MM.1S (cell line): ENCODE data around the gene GABRB3.

ENCODE experiments used
- DNase-seq: peaks from one replicate; pipeline ENCODE4 v3.0.0-alpha.2; 2015
- H2AFZ ChIP-seq: fragments of 300-600 bp; sonication (generic); 2 replicates; pipeline ENCODE4 v1.6.0; 2016; ENCODE audit warnings: antibody characterized with exemption, low read length
- H3F3A ChIP-seq: fragments of 300-600 bp; sonication (generic); 2 replicates; pipeline ENCODE4 v1.6.1; 2016; ENCODE audit warnings: mild to moderate bottlenecking, antibody characterized with exemption, low read length, moderate library complexity, mixed read lengths; ENCODE audit not compliant: insufficient read depth
- H3K27ac ChIP-seq: fragments of 300-600 bp; sonication (generic); 2 replicates; pipeline ENCODE4 v1.5.1; 2016; ENCODE audit warnings: mild to moderate bottlenecking, low read length
- H3K27me3 ChIP-seq: fragments of 300-600 bp; sonication (generic); replicated peaks from 2 replicates; pipeline ENCODE4 v1.6.0; 2016; ENCODE audit warnings: low read length; ENCODE audit not compliant: insufficient read depth
- H3K36me3 ChIP-seq: fragments of 300-600 bp; sonication (generic); replicated peaks from 2 replicates; pipeline ENCODE4 v1.6.1; 2016; ENCODE audit warnings: mild to moderate bottlenecking, low read length, mixed read lengths; ENCODE audit not compliant: insufficient read depth
- H3K4me1 ChIP-seq: fragments of 300-600 bp; sonication (generic); 2 replicates; pipeline ENCODE4 v1.6.1; 2016; ENCODE audit warnings: low read length, mixed read lengths
- H3K4me2 ChIP-seq: fragments of 300-600 bp; sonication (generic); 2 replicates; pipeline ENCODE4 v1.6.0; 2016; ENCODE audit warnings: low read depth, low read length
- H3K4me3 ChIP-seq: fragments of 300-600 bp; sonication (generic); 2 replicates; pipeline ENCODE4 v1.5.1; 2016; ENCODE audit warnings: low read length, mixed read lengths
- H3K79me2 ChIP-seq: fragments of 300-600 bp; sonication (generic); 2 replicates; pipeline ENCODE4 v1.6.1; 2016; ENCODE audit warnings: mixed run types, low read length, mixed read lengths
- H3K9ac ChIP-seq: fragments of 300-600 bp; sonication (generic); 2 replicates; pipeline ENCODE4 v1.6.1; 2016; ENCODE audit warnings: low read length, mixed read lengths
- H3K9me2 ChIP-seq: fragments of 300-600 bp; sonication (generic); replicated peaks from 2 replicates; pipeline ENCODE4 v1.6.1; 2016; ENCODE audit warnings: mild to moderate bottlenecking, low read length, mixed read lengths; ENCODE audit not compliant: insufficient read depth
- H3K9me3 ChIP-seq: fragments of 300-600 bp; sonication (generic); replicated peaks from 2 replicates; pipeline ENCODE4 v1.6.1; 2016; ENCODE audit warnings: mild to moderate bottlenecking, low read length, mixed read lengths; ENCODE audit not compliant: insufficient read depth
- H4K20me1 ChIP-seq: fragments of 300-600 bp; sonication (generic); 2 replicates; pipeline ENCODE4 v1.6.1; 2016; ENCODE audit warnings: mild to moderate bottlenecking, low read length, moderate library complexity, mixed read lengths; ENCODE audit not compliant: insufficient read depth
- CTCF ChIP-seq: fragments of 300-600 bp; sonication (generic); IDR thresholded peaks from 2 replicates; pipeline ENCODE4 v1.5.1; 2016; ENCODE audit warnings: antibody characterized with exemption, low read length, mixed read lengths
- EZH2 ChIP-seq: fragments of 300-600 bp; sonication (generic); optimal IDR thresholded peaks from 2 replicates; pipeline ENCODE3; 2017; ENCODE audit warnings: low read depth, mild to moderate bottlenecking, antibody characterized with exemption, low read length, mixed read lengths
- EZH2phosphoT487 ChIP-seq: fragments of 300-600 bp; sonication (generic); IDR thresholded peaks from 2 replicates; pipeline ENCODE4 v1.6.1; 2018; ENCODE audit warnings: antibody characterized with exemption, low read length

GABRB3 gene

DNA sequence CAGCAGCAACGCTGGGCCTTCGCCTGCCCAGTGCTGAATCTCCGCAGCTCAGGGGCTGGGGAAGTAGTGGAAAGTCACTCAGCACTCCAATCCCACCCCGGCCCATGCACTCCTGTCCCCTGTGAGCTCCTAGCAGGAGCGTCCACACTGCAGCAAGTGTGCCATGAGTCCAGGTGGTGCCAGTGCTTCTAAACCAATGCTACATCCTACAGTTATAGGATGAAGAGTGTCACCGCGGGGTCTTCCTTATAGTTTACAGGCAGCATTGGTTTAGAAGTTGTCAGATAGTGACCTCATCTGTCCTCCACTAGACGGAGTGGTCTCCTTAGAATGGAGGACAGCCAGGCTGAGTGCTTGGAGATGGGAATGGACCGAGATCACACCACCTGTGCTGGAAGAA is 221.4 kb downstream of the GABRB3 start:
- no peak for DNase-seq
- H3K9me2 ChIP-seq: no peaks in the 10 kb centered on the region
- no peak overlapping the region for H3K27ac ChIP-seq
- H4K20me1 ChIP-seq: no peaks in the 10 kb centered on the region
- no peaks in the 10 kb centered on the region for H3K4me1 ChIP-seq
- no peak overlapping the region for H3K9ac ChIP-seq
- no peak overlapping the region for H3K4me3 ChIP-seq
- no peak overlapping the region for H2AFZ ChIP-seq
- H3K36me3 ChIP-seq: no peaks in the 10 kb centered on the region
- H3K9me3 ChIP-seq: no peaks in the 10 kb centered on the region
- no peaks in the 10 kb centered on the region for H3K79me2 ChIP-seq
- no peaks in the 10 kb centered on the region for H3K27me3 ChIP-seq
- TF ChIP-seq EZH2phosphoT487 (no peak), CTCF (no peak), EZH2 (no peak)
- H3K4me2 ChIP-seq: no peak overlapping the region
- no peaks in the 10 kb centered on the region for H3F3A ChIP-seq

DNA sequence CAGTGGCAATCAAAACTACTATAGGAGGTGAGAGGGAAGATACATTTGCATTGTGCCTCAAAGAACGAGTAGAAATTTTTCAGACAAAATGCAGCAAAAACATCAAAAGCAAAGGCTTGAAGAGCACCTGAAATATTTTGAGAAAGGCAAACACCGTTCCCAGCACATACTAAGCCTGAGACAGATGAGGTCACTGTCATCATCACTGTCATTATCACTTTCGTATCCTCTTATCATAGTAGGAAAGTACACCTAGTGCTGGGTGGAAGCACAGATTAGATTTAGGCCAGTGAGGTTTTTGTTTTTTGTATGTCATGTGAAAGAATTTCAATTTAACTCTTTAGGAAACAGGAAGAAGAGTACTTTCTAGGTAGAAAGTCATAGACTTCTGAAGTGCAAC is 222.0 kb downstream of the GABRB3 start:
- Histone ChIP-seq H3K4me2 (no peak overlapping the region), H3K9ac (no peak overlapping the region), H4K20me1 (no peaks in the 10 kb centered on the region), H3K79me2 (no peaks in the 10 kb centered on the region), H2AFZ (no peak overlapping the region), H3K9me3 (no peaks in the 10 kb centered on the region), H3K27me3 (no peaks in the 10 kb centered on the region), H3K36me3 (no peaks in the 10 kb centered on the region), H3K4me3 (no peak overlapping the region), H3K9me2 (no peaks in the 10 kb centered on the region), H3K27ac (no peak overlapping the region), H3K4me1 (no peaks in the 10 kb centered on the region), H3F3A (no peaks in the 10 kb centered on the region)
- TF ChIP-seq CTCF: no peak
- no peak for TF ChIP-seq EZH2
- no peak for TF ChIP-seq EZH2phosphoT487
- no peak for DNase-seq

DNA sequence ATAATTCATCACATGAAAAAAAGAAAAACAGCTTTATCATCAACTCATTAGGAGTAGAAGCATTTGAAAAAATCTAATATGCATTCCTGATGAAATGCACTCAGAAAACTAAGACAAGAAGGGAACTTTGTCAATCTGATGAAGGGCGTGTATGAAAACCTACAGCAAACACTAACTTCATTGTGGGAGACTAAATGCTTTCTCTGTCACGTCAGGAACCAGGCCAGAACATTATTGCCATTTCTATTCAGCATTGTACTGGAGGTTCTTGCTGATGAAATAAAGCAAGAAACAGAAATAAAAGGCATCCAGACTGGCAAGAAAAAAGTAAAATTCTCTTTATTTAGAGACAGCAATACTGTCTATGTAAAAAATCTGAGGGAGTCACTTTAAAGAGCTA is 235.2 kb downstream of the GABRB3 start:
- TF ChIP-seq CTCF: no peak
- TF ChIP-seq EZH2: no peak
- TF ChIP-seq EZH2phosphoT487: no peak
- no peaks in the 10 kb centered on the region for H3K79me2 ChIP-seq
- H3K36me3 ChIP-seq: no peaks in the 10 kb centered on the region
- no peaks in the 10 kb centered on the region for H3K4me1 ChIP-seq
- no peak overlapping the region for H2AFZ ChIP-seq
- no peak overlapping the region for H3K9ac ChIP-seq
- no peak for DNase-seq
- no peak overlapping the region for H3K4me2 ChIP-seq
- no peaks in the 10 kb centered on the region for H3K9me3 ChIP-seq
- no peaks in the 10 kb centered on the region for H3K27me3 ChIP-seq
- H4K20me1 ChIP-seq: no peaks in the 10 kb centered on the region
- no peaks in the 10 kb centered on the region for H3K9me2 ChIP-seq
- no peak overlapping the region for H3K4me3 ChIP-seq
- no peak overlapping the region for H3K27ac ChIP-seq
- no peaks in the 10 kb centered on the region for H3F3A ChIP-seq

DNA sequence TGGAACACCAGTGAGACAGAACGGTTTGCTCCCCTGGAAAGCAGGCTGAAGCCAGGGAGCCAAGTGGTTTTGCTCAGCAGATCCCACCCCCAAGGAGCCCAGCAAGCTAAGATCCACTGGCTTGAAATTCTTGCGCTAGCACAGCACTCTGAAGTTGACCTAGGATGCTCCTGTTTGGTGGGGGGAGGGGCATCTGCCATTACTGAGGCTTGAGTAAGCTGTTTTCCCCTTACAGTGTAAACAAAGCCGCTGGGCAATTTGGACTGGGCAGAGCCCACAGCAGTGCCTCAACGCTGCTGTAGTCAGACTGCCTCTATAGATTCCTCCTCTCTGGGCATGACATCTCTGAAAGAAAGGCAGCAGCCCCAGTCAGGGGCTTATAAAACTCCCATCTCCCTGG is 241.4 kb downstream of the GABRB3 start:
- Histone ChIP-seq H3K9ac (no peak overlapping the region), H3F3A (no peaks in the 10 kb centered on the region), H3K9me2 (no peaks in the 10 kb centered on the region), H3K27ac (no peak overlapping the region), H3K79me2 (no peaks in the 10 kb centered on the region), H3K36me3 (no peaks in the 10 kb centered on the region), H3K4me1 (no peaks in the 10 kb centered on the region), H3K4me3 (no peak overlapping the region), H3K4me2 (no peak overlapping the region), H4K20me1 (no peaks in the 10 kb centered on the region), H2AFZ (no peak overlapping the region), H3K27me3 (no peaks in the 10 kb centered on the region), H3K9me3 (no peaks in the 10 kb centered on the region)
- no peak for TF ChIP-seq EZH2
- TF ChIP-seq CTCF: no peak
- no peak for TF ChIP-seq EZH2phosphoT487
- no peak for DNase-seq
